Nucleus accumbens (tissue), 56 donors: ENCODE measurements around the gene TGM4.
A peak's percentile ranks its signal among the peaks of the same experiment; 100 is the strongest.

ENCODE experiments used
- DNase-seq, 56 donors: peaks; one replicate each; lab custom pipeline; 2025; lab: John Stamatoyannopoulos, UW

The TGM4 gene

GRCh38 chr3:44913868-44914468 is 39.6 kb downstream of the TGM4 start:
- DNase-seq = peak in 43 of 56 donors; percentile 2 to 73 (median 24)

GRCh38 chr3:44914936-44915335 is 40.5 kb downstream of the TGM4 start:
- DNase-seq = peak in 2 of 56 donors; percentile 3 to 7

GRCh38 chr3:44915702-44916438 is 41.5 kb downstream of the TGM4 start:
- DNase-seq = no peak

- DNase-seq = no peak
These were observed 43.7 kb downstream of the TGM4 start for GRCh38 chr3:44918087-44918486.

GRCh38 chr3:44918581-44918980 is 44.2 kb downstream of the TGM4 start:
- no peak for DNase-seq

- peak in 2 of 56 donors; percentile 12 to 23 for DNase-seq
These were observed 45.7 kb downstream of the TGM4 start for GRCh38 chr3:44920081-44920480.

GRCh38 chr3:44923632-44924456 is 49.4 kb downstream of the TGM4 start:
- DNase-seq = no peak

- no peak for DNase-seq
These were observed 50.2 kb downstream of the TGM4 start for GRCh38 chr3:44924457-44925084.

- no peak for DNase-seq
These were observed 51.8 kb downstream of the TGM4 start for GRCh38 chr3:44926172-44926571.

GRCh38 chr3:44926921-44927320 is 52.5 kb downstream of the TGM4 start:
- no peak for DNase-seq

- no peak for DNase-seq
These were observed 53.0 kb downstream of the TGM4 start for GRCh38 chr3:44927371-44927770.

- DNase-seq = no peak
These were observed 55.4 kb downstream of the TGM4 start for GRCh38 chr3:44929782-44930181.

- no peak for DNase-seq
These were observed 56.5 kb downstream of the TGM4 start for GRCh38 chr3:44930911-44931310.

GRCh38 chr3:44931791-44932190 is 57.4 kb downstream of the TGM4 start:
- no peak for DNase-seq

GRCh38 chr3:44932271-44932670 is 57.9 kb downstream of the TGM4 start:
- DNase-seq = no peak

- no peak for DNase-seq
These were observed 58.9 kb downstream of the TGM4 start for GRCh38 chr3:44932986-44933944.

- DNase-seq = peak in 16 of 56 donors; percentile 4 to 35 (median 24)
These were observed 65.2 kb downstream of the TGM4 start for GRCh38 chr3:44939581-44940036.

GRCh38 chr3:44942202-44942921 is 68.0 kb downstream of the TGM4 start:
- no peak for DNase-seq

- no peak for DNase-seq
These were observed 73.8 kb downstream of the TGM4 start for GRCh38 chr3:44948239-44948638.
